ENCODE data around the gene SEC22A.

The SEC22A gene, protein sequence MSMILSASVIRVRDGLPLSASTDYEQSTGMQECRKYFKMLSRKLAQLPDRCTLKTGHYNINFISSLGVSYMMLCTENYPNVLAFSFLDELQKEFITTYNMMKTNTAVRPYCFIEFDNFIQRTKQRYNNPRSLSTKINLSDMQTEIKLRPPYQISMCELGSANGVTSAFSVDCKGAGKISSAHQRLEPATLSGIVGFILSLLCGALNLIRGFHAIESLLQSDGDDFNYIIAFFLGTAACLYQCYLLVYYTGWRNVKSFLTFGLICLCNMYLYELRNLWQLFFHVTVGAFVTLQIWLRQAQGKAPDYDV

DNA sequence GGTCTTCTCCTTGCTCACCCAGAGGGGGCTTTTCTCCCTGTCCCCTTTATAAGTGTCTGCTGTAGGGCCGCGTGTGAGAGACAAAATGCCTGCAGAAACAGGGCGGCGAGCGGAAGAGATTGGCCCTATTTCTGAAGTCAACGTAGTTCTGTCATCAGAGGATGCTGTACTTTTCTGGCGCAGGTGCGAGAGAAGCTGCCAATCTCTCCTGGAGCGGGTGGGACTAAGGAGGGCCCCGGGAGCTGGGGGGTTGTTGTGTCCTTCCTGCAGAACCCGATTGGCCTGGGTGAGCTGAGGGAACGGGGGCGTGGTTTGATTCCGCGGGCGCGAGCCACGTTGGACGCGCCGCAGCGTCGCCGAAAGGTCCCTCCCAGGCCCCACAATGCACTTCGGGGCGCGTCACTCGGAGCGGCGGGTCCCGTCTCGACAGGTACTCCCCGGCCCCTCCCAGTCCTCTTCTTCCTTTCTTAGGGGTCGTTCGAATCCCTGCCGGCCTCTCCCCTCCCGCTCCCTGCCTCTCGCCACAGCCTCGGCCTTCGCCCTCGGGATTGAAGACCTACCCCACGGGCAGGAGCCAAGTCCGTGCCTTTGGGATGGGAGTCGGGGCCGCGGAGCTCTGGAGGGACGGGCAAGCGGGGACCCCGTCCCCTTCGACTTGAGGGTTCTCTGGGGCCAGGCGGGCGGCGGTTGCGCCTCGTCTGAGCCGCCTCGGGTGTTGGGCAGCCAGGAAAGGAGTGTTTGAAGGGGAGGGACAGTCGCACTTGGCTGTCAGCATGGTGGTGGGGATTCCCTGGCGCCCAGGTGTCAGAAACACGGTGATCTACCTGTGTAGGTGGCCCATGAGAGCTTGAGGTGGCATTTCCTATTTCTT is at the start of gene SEC22A:
Gene SEC22A (plus strand): TSS at position 387 of the 871 bp plus-strand sequence. CDS start 7,275 bp downstream, outside the sequence.
- TF ChIP-seq NFIC (IDR thresholded peaks at IDR 0.05) (0 out of 2 replicates have a peak, but pooled peaks have one; percentile 7), TAF1 (IDR thresholded peaks at IDR 0.05; ENCODE audit: low read depth) (peak; percentile 77), FOXM1 (IDR thresholded peaks at IDR 0.05; ENCODE audit: borderline replicate concordance, low read depth) (no peak), EP300 (IDR thresholded peaks at IDR 0.05; ENCODE audit: borderline replicate concordance) (no peak), ZBTB7A (IDR thresholded peaks at IDR 0.05; ENCODE audit: low read depth) (peak; percentile 17; the same call in 1 of the 2 replicates), TCF12 (IDR thresholded peaks at IDR 0.05; ENCODE audit: low read depth) (peak; percentile 27; the same call in 1 of the 2 replicates), YY1 (IDR thresholded peaks at IDR 0.05; ENCODE audit: low read depth) (no peak), TEAD4 (IDR thresholded peaks at IDR 0.05) (no peak), EGR1 (IDR thresholded peaks at IDR 0.05) (no peak), RAD21 (IDR thresholded peaks at IDR 0.05; ENCODE audit: low read depth) (no peak), CREB1 (IDR thresholded peaks at IDR 0.05; ENCODE audit: low read depth) (peak; percentile 81), CEBPB (IDR thresholded peaks at IDR 0.05) (no peak)
- TF ChIP-seq, protein P1, sequence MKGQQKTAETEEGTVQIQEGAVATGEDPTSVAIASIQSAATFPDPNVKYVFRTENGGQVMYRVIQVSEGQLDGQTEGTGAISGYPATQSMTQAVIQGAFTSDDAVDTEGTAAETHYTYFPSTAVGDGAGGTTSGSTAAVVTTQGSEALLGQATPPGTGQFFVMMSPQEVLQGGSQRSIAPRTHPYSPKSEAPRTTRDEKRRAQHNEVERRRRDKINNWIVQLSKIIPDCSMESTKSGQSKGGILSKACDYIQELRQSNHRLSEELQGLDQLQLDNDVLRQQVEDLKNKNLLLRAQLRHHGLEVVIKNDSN (IDR thresholded peaks at IDR 0.05): no peak
- TF ChIP-seq, protein P2, sequence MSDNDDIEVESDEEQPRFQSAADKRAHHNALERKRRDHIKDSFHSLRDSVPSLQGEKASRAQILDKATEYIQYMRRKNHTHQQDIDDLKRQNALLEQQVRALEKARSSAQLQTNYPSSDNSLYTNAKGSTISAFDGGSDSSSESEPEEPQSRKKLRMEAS (IDR thresholded peaks at IDR 0.05): peak; percentile 75
- TF ChIP-seq, protein P3, sequence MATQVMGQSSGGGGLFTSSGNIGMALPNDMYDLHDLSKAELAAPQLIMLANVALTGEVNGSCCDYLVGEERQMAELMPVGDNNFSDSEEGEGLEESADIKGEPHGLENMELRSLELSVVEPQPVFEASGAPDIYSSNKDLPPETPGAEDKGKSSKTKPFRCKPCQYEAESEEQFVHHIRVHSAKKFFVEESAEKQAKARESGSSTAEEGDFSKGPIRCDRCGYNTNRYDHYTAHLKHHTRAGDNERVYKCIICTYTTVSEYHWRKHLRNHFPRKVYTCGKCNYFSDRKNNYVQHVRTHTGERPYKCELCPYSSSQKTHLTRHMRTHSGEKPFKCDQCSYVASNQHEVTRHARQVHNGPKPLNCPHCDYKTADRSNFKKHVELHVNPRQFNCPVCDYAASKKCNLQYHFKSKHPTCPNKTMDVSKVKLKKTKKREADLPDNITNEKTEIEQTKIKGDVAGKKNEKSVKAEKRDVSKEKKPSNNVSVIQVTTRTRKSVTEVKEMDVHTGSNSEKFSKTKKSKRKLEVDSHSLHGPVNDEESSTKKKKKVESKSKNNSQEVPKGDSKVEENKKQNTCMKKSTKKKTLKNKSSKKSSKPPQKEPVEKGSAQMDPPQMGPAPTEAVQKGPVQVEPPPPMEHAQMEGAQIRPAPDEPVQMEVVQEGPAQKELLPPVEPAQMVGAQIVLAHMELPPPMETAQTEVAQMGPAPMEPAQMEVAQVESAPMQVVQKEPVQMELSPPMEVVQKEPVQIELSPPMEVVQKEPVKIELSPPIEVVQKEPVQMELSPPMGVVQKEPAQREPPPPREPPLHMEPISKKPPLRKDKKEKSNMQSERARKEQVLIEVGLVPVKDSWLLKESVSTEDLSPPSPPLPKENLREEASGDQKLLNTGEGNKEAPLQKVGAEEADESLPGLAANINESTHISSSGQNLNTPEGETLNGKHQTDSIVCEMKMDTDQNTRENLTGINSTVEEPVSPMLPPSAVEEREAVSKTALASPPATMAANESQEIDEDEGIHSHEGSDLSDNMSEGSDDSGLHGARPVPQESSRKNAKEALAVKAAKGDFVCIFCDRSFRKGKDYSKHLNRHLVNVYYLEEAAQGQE (IDR thresholded peaks at IDR 0.05; ENCODE audit: low read depth): no peak

DNA sequence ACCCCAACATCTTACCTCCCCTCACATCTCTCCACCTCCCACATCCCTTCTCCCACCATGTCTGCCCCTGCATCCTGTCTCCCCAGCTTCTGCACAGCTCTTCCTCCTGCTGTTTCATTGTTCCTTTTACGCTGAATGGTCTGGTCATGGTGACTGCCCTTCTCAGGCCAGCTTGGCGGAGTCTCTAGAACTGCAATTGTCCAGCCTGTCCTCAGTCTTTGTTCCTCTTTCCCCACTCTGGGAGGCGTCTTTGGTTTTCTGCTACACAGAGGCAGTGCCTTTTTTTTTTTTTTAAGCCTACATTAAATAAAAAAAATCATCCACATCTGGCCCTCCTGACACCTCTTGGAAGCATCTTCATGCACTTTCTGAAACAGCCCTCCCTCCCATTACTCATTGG is 49.1 kb upstream of the SEC22A start:
- TF ChIP-seq ZBTB7A (IDR thresholded peaks at IDR 0.05; ENCODE audit: low read depth) (no peak), CREB1 (IDR thresholded peaks at IDR 0.05; ENCODE audit: low read depth) (no peak), CEBPB (IDR thresholded peaks at IDR 0.05) (no peak), TCF12 (IDR thresholded peaks at IDR 0.05; ENCODE audit: low read depth) (no peak)

DNA sequence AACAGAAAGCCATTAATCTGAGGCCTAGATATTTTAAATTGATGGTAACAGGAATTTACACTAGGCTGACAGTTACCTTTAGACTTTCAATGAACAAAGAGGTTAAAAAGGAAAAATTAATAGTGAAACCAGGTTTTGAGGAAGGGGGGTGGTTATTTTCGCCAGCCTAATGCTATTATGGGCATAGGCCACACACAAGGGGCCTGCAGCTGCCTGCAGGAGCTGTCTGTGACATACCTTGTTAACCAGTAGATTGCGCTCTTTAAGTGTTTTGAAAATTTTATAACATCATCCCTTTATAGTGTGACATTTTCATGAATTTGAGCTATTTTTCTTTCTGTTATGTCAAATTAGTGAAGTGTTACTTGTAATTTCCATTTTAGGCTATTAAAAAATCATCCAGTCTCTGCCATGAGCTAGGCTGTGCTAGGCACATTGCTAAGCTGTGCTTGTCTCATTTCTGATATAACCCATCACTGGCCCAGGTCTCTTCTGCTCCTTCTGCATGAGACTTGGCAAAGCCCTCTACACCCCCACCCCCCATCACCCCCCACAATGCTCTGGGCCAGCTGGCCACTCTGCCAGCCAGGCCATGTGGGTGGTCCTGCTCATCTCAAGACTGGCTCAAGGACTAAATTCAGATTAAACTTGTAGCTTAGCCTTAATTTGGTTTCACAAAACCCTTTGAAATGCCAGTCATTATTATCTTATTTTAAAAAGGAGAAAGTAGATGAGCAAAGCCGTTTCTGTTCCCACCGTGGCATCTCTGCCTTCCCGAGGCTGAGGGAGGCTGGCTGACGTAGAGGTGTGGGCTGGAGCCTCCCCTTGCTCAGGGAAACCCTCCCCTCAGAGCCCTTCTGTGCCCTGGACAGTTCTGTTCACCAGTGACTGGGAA is 48.4 kb upstream of the SEC22A start:
- no peak for TF ChIP-seq ZBTB7A (IDR thresholded peaks at IDR 0.05; ENCODE audit: low read depth)
- TF ChIP-seq, protein P2 (IDR thresholded peaks at IDR 0.05): no peak
- TF ChIP-seq, protein P1 (IDR thresholded peaks at IDR 0.05): no peak
- TF ChIP-seq FOXM1 (IDR thresholded peaks at IDR 0.05; ENCODE audit: borderline replicate concordance, low read depth): no peak
- TF ChIP-seq, protein P3 (IDR thresholded peaks at IDR 0.05; ENCODE audit: low read depth): no peak
- TF ChIP-seq TAF1 (IDR thresholded peaks at IDR 0.05; ENCODE audit: low read depth): no peak
- TF ChIP-seq CEBPB (IDR thresholded peaks at IDR 0.05): no peak
- TF ChIP-seq EGR1 (IDR thresholded peaks at IDR 0.05): no peak
- TF ChIP-seq NFIC (IDR thresholded peaks at IDR 0.05): no peak
- no peak for TF ChIP-seq RAD21 (IDR thresholded peaks at IDR 0.05; ENCODE audit: low read depth)
- no peak for TF ChIP-seq CREB1 (IDR thresholded peaks at IDR 0.05; ENCODE audit: low read depth)
- TF ChIP-seq YY1 (IDR thresholded peaks at IDR 0.05; ENCODE audit: low read depth): no peak
- TF ChIP-seq TEAD4 (IDR thresholded peaks at IDR 0.05): no peak
- no peak for TF ChIP-seq EP300 (IDR thresholded peaks at IDR 0.05; ENCODE audit: borderline replicate concordance)
- no peak for TF ChIP-seq TCF12 (IDR thresholded peaks at IDR 0.05; ENCODE audit: low read depth)
